ENCODE measurements around the gene GCC2. TPM values are rescaled to one million over a fixed set of nuclear protein-coding genes. Genes with fewer than 3 reads are reported as not detected.
"Not testable (repeated sequence)": the region's sequence is repeated elsewhere in the genome, so short reads cannot be mapped to it uniquely, and the experiment has no call there.

GCC2 gene
- total RNA-seq, 5 donors from 2014 or later (not counting 1 experiment from before 2014, with no cell fraction given), result 97.3 to 152 (median 135) TPM

- H3K36me3 ChIP-seq (ENCODE audit: control insufficient read depth in 2 of 2, extremely low read depth in 1 of 2, insufficient read depth in 1 of 2, low read length in 1 of 2), result no peaks in the 10 kb centered on the region
- Mint-ChIP-seq H3K4me1 (no peaks in the 10 kb centered on the region), H3K27ac (no peak overlapping the region), H3K9me3 (no peaks in the 10 kb centered on the region), H3K27me3 (peaks cover 12 to 16% of the 10 kb centered on the region in 2 donors), H3K36me3 (no peaks in the 10 kb centered on the region), H3K4me3 (no peak overlapping the region)
- H3K9me3 ChIP-seq, result no peaks in the 10 kb centered on the region
- no peak overlapping the region for H3K4me3 ChIP-seq (ENCODE audit: control insufficient read depth in 1 of 2, extremely low read depth in 1 of 2, low read length in 1 of 2)
- H3K4me1 ChIP-seq (ENCODE audit: control insufficient read depth in 1 of 2, extremely low read depth in 1 of 2, insufficient read depth in 2 of 2, low read length in 2 of 2), result no peaks in the 10 kb centered on the region
- no CpG with 5 or more reads among the region's 4 CpGs for WGBS (ENCODE audit: insufficient coverage)
- CTCF ChIA-PET, result no interaction called here
- no peak for DNase-seq
- POLR2A ChIA-PET, result no interaction called here
- no peak for ATAC-seq (replicated peaks in 1 of 4)
- H3K27me3 ChIP-seq (replicated peaks in 1 of 2; ENCODE audit: control insufficient read depth in 2 of 2, extremely low read depth in 1 of 2, insufficient read depth in 2 of 2, low read length in 1 of 2), result peaks cover 0 to 1% of the 10 kb centered on the region in 2 experiments
- no peak overlapping the region for H3K27ac ChIP-seq (ENCODE audit: low read length)
These were observed 30.6 kb upstream of the GCC2 start for GRCh38 chr2:108418416-108418815.

- Mint-ChIP-seq H3K4me1 (no peaks in the 10 kb centered on the region), H3K36me3 (no peaks in the 10 kb centered on the region), H3K4me3 (no peak overlapping the region), H3K9me3 (no peaks in the 10 kb centered on the region), H3K27ac (no peak overlapping the region), H3K27me3 (peaks cover 21 to 25% of the 10 kb centered on the region in 2 donors)
- no peaks in the 10 kb centered on the region for H3K36me3 ChIP-seq (ENCODE audit: control insufficient read depth in 2 of 2, extremely low read depth in 1 of 2, insufficient read depth in 1 of 2, low read length in 1 of 2)
- H3K4me3 ChIP-seq (ENCODE audit: control insufficient read depth in 1 of 2, extremely low read depth in 1 of 2, low read length in 1 of 2), result no peak overlapping the region
- peaks cover 0 to 8% of the 10 kb centered on the region in 2 experiments for H3K27me3 ChIP-seq (replicated peaks in 1 of 2; ENCODE audit: control insufficient read depth in 2 of 2, extremely low read depth in 1 of 2, insufficient read depth in 2 of 2, low read length in 1 of 2)
- no peaks in the 10 kb centered on the region for H3K9me3 ChIP-seq
- H3K4me1 ChIP-seq (ENCODE audit: control insufficient read depth in 1 of 2, extremely low read depth in 1 of 2, insufficient read depth in 2 of 2, low read length in 2 of 2), result no peaks in the 10 kb centered on the region
- no peak for ATAC-seq (replicated peaks in 1 of 4)
- no peak overlapping the region for H3K27ac ChIP-seq (ENCODE audit: low read length)
- ChIA-PET CTCF (no interaction called here), POLR2A (no interaction called here)
- no peak for DNase-seq
- WGBS (ENCODE audit: insufficient coverage), result no CpG with 5 or more reads among the region's 1 CpG
These were observed 25.9 kb upstream of the GCC2 start for GRCh38 chr2:108423067-108423466.

GRCh38 chr2:108423502-108424251 lies 25.3 kb upstream of the GCC2 start:
- Histone ChIP-seq H3K4me1 (ENCODE audit: control insufficient read depth in 1 of 2, extremely low read depth in 1 of 2, insufficient read depth in 2 of 2, low read length in 2 of 2) (no peaks in the 10 kb centered on the region), H3K27me3 (replicated peaks in 1 of 2; ENCODE audit: control insufficient read depth in 2 of 2, extremely low read depth in 1 of 2, insufficient read depth in 2 of 2, low read length in 1 of 2) (peaks cover 0 to 8% of the 10 kb centered on the region in 2 experiments), H3K27ac (ENCODE audit: low read length) (no peak overlapping the region), H3K36me3 (ENCODE audit: control insufficient read depth in 2 of 2, extremely low read depth in 1 of 2, insufficient read depth in 1 of 2, low read length in 1 of 2) (no peaks in the 10 kb centered on the region), H3K4me3 (ENCODE audit: control insufficient read depth in 1 of 2, extremely low read depth in 1 of 2, low read length in 1 of 2) (no peak overlapping the region), H3K9me3 (no peaks in the 10 kb centered on the region)
- no peak overlapping the region for H3K4me3 Mint-ChIP-seq
- ChIA-PET CTCF (no interaction called here), POLR2A (no interaction called here)
- H3K9me3 Mint-ChIP-seq, result no peaks in the 10 kb centered on the region
- H3K4me1 Mint-ChIP-seq, result no peaks in the 10 kb centered on the region
- no peak for DNase-seq
- no peak overlapping the region for H3K27ac Mint-ChIP-seq
- H3K36me3 Mint-ChIP-seq, result no peaks in the 10 kb centered on the region
- 89% methylated on average over 6 of the region's 8 CpGs for WGBS (ENCODE audit: insufficient coverage)
- no peak for ATAC-seq (replicated peaks in 1 of 4)
- H3K27me3 Mint-ChIP-seq, result peaks cover 21 to 25% of the 10 kb centered on the region in 2 donors

GRCh38 chr2:108428286-108429009 lies 20.6 kb upstream of the GCC2 start:
- POLR2A ChIA-PET, result no interaction called here
- 100% methylated on average over 2 of the region's 2 CpGs for WGBS (ENCODE audit: insufficient coverage)
- no peaks in the 10 kb centered on the region for H3K9me3 Mint-ChIP-seq

GRCh38 chr2:108435578-108435977 lies 13.4 kb upstream of the GCC2 start:
- ATAC-seq (replicated peaks in 1 of 4); H3K36me3 Mint-ChIP-seq; H3K9me3 Mint-ChIP-seq; H3K4me1 Mint-ChIP-seq; CTCF ChIA-PET; H3K27me3 Mint-ChIP-seq; H3K27ac Mint-ChIP-seq; H3K27ac ChIP-seq (ENCODE audit: low read length); H3K36me3 ChIP-seq (ENCODE audit: control insufficient read depth in 2 of 2, extremely low read depth in 1 of 2, insufficient read depth in 1 of 2, low read length in 1 of 2); DNase-seq; H3K27me3 ChIP-seq (replicated peaks in 1 of 2; ENCODE audit: control insufficient read depth in 2 of 2, extremely low read depth in 1 of 2, insufficient read depth in 2 of 2, low read length in 1 of 2); H3K4me3 ChIP-seq (ENCODE audit: control insufficient read depth in 1 of 2, extremely low read depth in 1 of 2, low read length in 1 of 2); H3K4me1 ChIP-seq (ENCODE audit: control insufficient read depth in 1 of 2, extremely low read depth in 1 of 2, insufficient read depth in 2 of 2, low read length in 2 of 2); POLR2A ChIA-PET; H3K9me3 ChIP-seq; H3K4me3 Mint-ChIP-seq: not testable (repeated sequence)
- WGBS (ENCODE audit: insufficient coverage), result no CpG with 5 or more reads among the region's 1 CpG

More at GRCh38 chr2:108428286-108429009, 20.6 kb upstream of the GCC2 start:
- H3K4me3 ChIP-seq (ENCODE audit: control insufficient read depth in 1 of 2, extremely low read depth in 1 of 2, low read length in 1 of 2), result no peak overlapping the region
- ATAC-seq (replicated peaks in 1 of 4) (no peak), DNase-seq (no peak)
- no peaks in the 10 kb centered on the region for H3K9me3 ChIP-seq
- no peaks in the 10 kb centered on the region for H3K4me1 Mint-ChIP-seq
- H3K27me3 ChIP-seq (replicated peaks in 1 of 2; ENCODE audit: control insufficient read depth in 2 of 2, extremely low read depth in 1 of 2, insufficient read depth in 2 of 2, low read length in 1 of 2), result peaks cover 0 to 11% of the 10 kb centered on the region in 2 experiments
- H3K27ac Mint-ChIP-seq, result no peak overlapping the region
- peaks cover 11 to 12% of the 10 kb centered on the region in 2 donors for H3K27me3 Mint-ChIP-seq
- no peak overlapping the region for H3K27ac ChIP-seq (ENCODE audit: low read length)
- no peaks in the 10 kb centered on the region for H3K36me3 Mint-ChIP-seq
- no peaks in the 10 kb centered on the region for H3K36me3 ChIP-seq (ENCODE audit: control insufficient read depth in 2 of 2, extremely low read depth in 1 of 2, insufficient read depth in 1 of 2, low read length in 1 of 2)
- CTCF ChIA-PET, result no interaction called here
- H3K4me1 ChIP-seq (ENCODE audit: control insufficient read depth in 1 of 2, extremely low read depth in 1 of 2, insufficient read depth in 2 of 2, low read length in 2 of 2), result no peaks in the 10 kb centered on the region
- H3K4me3 Mint-ChIP-seq, result no peak overlapping the region

- Mint-ChIP-seq H3K9me3 (no peaks in the 10 kb centered on the region), H3K36me3 (no peaks in the 10 kb centered on the region), H3K4me3 (no peak overlapping the region), H3K27me3 (no peaks in the 10 kb centered on the region), H3K4me1 (peaks cover 0 to 2% (median 0%) of the 10 kb centered on the region in 3 donors), H3K27ac (no peak overlapping the region)
- POLR2A ChIA-PET, result no interaction called here
- no CpG with 5 or more reads among the region's 1 CpG for WGBS (ENCODE audit: insufficient coverage)
- no peak for ATAC-seq (replicated peaks in 1 of 4)
- no peak overlapping the region for H3K4me3 ChIP-seq (ENCODE audit: control insufficient read depth in 1 of 2, extremely low read depth in 1 of 2, low read length in 1 of 2)
- H3K9me3 ChIP-seq, result no peaks in the 10 kb centered on the region
- CTCF ChIA-PET, result no interaction called here
- H3K27ac ChIP-seq (ENCODE audit: low read length), result no peak overlapping the region
- H3K27me3 ChIP-seq (replicated peaks in 1 of 2; ENCODE audit: control insufficient read depth in 2 of 2, extremely low read depth in 1 of 2, insufficient read depth in 2 of 2, low read length in 1 of 2), result no peaks in the 10 kb centered on the region
- H3K4me1 ChIP-seq (ENCODE audit: control insufficient read depth in 1 of 2, extremely low read depth in 1 of 2, insufficient read depth in 2 of 2, low read length in 2 of 2), result no peaks in the 10 kb centered on the region
- no peak for DNase-seq
- no peaks in the 10 kb centered on the region for H3K36me3 ChIP-seq (ENCODE audit: control insufficient read depth in 2 of 2, extremely low read depth in 1 of 2, insufficient read depth in 1 of 2, low read length in 1 of 2)
These were observed 12.0 kb upstream of the GCC2 start for GRCh38 chr2:108436976-108437375.
